ENCODE measurements around the gene COPA.

The COPA gene

DNA sequence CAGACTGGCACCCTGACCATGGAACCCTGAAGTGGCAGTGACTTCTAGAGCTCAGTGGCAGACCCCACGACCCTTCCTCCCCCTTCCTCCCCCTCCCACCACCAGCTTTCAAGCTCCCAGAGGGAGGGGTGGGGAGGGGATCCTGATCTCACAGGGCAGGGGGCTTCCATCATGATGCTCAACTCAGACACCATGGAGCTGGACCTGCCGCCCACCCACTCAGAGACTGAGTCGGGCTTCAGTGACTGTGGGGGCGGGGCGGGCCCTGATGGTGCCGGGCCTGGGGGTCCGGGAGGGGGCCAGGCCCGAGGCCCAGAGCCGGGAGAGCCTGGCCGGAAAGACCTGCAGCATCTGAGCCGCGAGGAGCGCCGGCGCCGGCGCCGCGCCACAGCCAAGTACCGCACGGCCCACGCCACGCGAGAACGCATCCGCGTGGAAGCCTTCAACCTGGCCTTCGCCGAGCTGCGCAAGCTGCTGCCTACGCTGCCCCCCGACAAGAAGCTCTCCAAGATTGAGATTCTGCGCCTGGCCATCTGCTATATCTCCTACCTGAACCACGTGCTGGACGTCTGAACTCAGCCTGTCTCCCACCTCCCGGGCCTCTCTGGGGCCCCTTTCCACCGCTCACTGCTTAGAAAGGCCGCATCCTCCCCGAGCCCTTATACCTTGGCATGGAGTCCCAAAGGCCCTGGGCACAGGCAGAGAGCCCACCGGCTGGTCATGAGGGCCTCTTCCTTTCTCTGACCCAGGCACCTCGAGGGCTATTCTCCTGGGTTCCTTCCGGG lies 27.7 kb upstream of the COPA start:
- no peaks in the 10 kb centered on the region for H3K27me3 ChIP-seq (ENCODE audit: low read depth, low read length)
- H3K9me3 ChIP-seq (ENCODE audit: control insufficient read depth in 1 of 2, low read length in 2 of 2), result no peaks in the 10 kb centered on the region
- peaks cover 0 to 10% of the 10 kb centered on the region in 2 donors for H3K4me1 ChIP-seq (ENCODE audit: control insufficient read depth in 1 of 2, insufficient read depth in 2 of 2, low read length in 2 of 2)
- no peaks in the 10 kb centered on the region for H3K36me3 ChIP-seq (ENCODE audit: control insufficient read depth in 1 of 2, insufficient read depth in 2 of 2, low read length in 2 of 2)
- H3K4me3 ChIP-seq (ENCODE audit: low read depth in 1 of 2, low read length in 2 of 2), result no peak overlapping the region
- H3K27ac ChIP-seq (ENCODE audit: low read length), result no peak overlapping the region

GRCh38 chr1:160369087-160369486 lies 26.0 kb upstream of the COPA start:
- H3K4me1 ChIP-seq (ENCODE audit: control insufficient read depth in 1 of 2, insufficient read depth in 2 of 2, low read length in 2 of 2), result no peaks in the 10 kb centered on the region
- H3K9me3 ChIP-seq (ENCODE audit: control insufficient read depth in 1 of 2, low read length in 2 of 2), result no peaks in the 10 kb centered on the region
- no peak overlapping the region for H3K4me3 ChIP-seq (ENCODE audit: low read depth in 1 of 2, low read length in 2 of 2)
- no peaks in the 10 kb centered on the region for H3K27me3 ChIP-seq (ENCODE audit: low read depth, low read length)
- H3K27ac ChIP-seq (ENCODE audit: low read length), result no peak overlapping the region
- no peaks in the 10 kb centered on the region for H3K36me3 ChIP-seq (ENCODE audit: control insufficient read depth in 1 of 2, insufficient read depth in 2 of 2, low read length in 2 of 2)

DNA sequence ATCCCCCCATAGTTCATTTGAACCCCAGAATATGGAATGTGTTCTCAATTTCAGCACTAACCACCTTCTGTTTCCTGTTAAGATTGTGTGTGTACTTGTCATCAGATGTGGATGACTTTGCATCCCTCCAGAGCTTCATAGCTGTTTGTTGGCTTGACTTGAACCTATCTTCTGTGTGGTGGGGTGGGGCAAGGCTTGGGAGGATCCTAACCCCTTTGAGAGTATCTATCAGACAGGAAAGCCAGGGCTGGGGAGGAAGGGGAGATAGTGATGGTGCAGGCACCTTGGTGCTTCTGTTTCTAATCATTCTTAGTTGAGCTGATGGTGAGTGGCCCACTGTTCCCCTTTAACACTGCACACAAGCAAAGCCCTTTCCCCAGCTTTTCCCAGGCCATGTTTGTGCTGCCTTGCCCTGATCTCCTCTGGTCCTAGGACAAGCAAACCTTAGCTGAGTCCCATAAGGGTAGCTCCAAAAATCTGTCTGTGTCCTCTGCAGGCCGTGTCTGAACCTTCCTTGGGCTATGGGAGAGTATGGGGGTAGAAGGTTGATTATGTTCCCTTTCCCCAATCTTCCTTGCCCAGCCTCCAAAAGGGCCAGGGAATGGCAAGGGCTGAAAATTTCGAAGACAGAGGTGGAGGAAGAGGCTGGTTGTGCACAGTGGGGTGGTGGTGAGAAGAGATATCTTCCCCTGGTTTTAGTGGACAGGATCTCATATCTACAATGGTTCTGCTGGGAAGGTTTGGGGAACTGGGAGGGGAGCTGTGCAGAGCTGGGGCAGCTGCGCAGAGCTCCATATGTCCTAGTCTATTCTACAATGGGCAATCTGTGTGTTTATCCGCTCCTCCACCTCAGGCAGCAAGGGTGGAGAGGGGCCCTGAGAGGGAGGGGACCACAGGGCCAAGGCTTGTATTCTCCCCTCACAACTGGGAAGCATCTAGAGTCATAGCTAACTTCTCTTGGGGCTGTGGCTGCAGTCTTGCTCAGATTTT lies 25.2 kb upstream of the COPA start:
- Histone ChIP-seq H3K27ac (ENCODE audit: low read length) (no peak overlapping the region), H3K27me3 (ENCODE audit: low read depth, low read length) (no peaks in the 10 kb centered on the region), H3K9me3 (ENCODE audit: control insufficient read depth in 1 of 2, low read length in 2 of 2) (no peaks in the 10 kb centered on the region), H3K4me3 (ENCODE audit: low read depth in 1 of 2, low read length in 2 of 2) (no peak overlapping the region), H3K36me3 (ENCODE audit: control insufficient read depth in 1 of 2, insufficient read depth in 2 of 2, low read length in 2 of 2) (no peaks in the 10 kb centered on the region), H3K4me1 (ENCODE audit: control insufficient read depth in 1 of 2, insufficient read depth in 2 of 2, low read length in 2 of 2) (no peaks in the 10 kb centered on the region)

DNA sequence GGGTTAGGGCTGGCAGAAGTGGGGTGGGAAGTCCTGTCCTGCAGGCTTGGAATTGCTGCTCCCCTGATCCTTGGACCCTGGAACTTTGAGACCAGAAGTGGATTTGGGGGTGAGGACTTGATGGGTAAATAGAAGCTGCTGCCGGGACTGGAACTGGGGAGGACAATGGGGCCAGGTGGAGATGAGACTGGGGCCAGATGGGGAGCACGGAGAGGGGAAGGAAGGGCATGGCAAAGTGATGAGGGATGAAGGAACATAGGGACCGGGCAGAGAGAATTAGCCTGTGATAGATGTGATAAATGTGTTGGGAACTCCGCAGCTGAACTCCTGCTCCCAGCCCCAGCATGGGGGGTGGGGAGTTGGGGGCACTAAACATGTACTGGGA lies 24.5 kb upstream of the COPA start:
- Histone ChIP-seq H3K9me3 (ENCODE audit: control insufficient read depth in 1 of 2, low read length in 2 of 2) (no peaks in the 10 kb centered on the region), H3K27me3 (ENCODE audit: low read depth, low read length) (no peaks in the 10 kb centered on the region), H3K4me3 (ENCODE audit: low read depth in 1 of 2, low read length in 2 of 2) (no peak overlapping the region)

GRCh38 chr1:160366731-160367515 lies 23.9 kb upstream of the COPA start, which contains the start of gene NHLH1:
Gene NHLH1 (plus strand): TSS chr1:160367071. CDS start chr1:160370732, 3,661 bp downstream.
- H3K4me1 ChIP-seq (ENCODE audit: control insufficient read depth in 1 of 2, insufficient read depth in 2 of 2, low read length in 2 of 2), result no peaks in the 10 kb centered on the region
- no peaks in the 10 kb centered on the region for H3K27me3 ChIP-seq (ENCODE audit: low read depth, low read length)
- H3K9me3 ChIP-seq (ENCODE audit: control insufficient read depth in 1 of 2, low read length in 2 of 2), result no peaks in the 10 kb centered on the region
- H3K36me3 ChIP-seq (ENCODE audit: control insufficient read depth in 1 of 2, insufficient read depth in 2 of 2, low read length in 2 of 2), result no peaks in the 10 kb centered on the region
- H3K4me3 ChIP-seq (ENCODE audit: low read depth in 1 of 2, low read length in 2 of 2), result no peak within 1 kb of the TSS
- H3K27ac ChIP-seq (ENCODE audit: low read length), result no peak within 1 kb of the TSS

More for the DNA sequence above, 24.5 kb upstream of the COPA start:
- H3K27ac ChIP-seq (ENCODE audit: low read length), result no peak overlapping the region
- H3K36me3 ChIP-seq (ENCODE audit: control insufficient read depth in 1 of 2, insufficient read depth in 2 of 2, low read length in 2 of 2), result no peaks in the 10 kb centered on the region
- H3K4me1 ChIP-seq (ENCODE audit: control insufficient read depth in 1 of 2, insufficient read depth in 2 of 2, low read length in 2 of 2), result no peaks in the 10 kb centered on the region

GRCh38 chr1:160365325-160365724 lies 22.3 kb upstream of the COPA start:
- Histone ChIP-seq H3K27me3 (ENCODE audit: low read depth, low read length) (no peaks in the 10 kb centered on the region), H3K27ac (ENCODE audit: low read length) (no peak overlapping the region), H3K4me1 (ENCODE audit: control insufficient read depth in 1 of 2, insufficient read depth in 2 of 2, low read length in 2 of 2) (no peaks in the 10 kb centered on the region), H3K9me3 (ENCODE audit: control insufficient read depth in 1 of 2, low read length in 2 of 2) (no peaks in the 10 kb centered on the region), H3K4me3 (ENCODE audit: low read depth in 1 of 2, low read length in 2 of 2) (no peak overlapping the region), H3K36me3 (ENCODE audit: control insufficient read depth in 1 of 2, insufficient read depth in 2 of 2, low read length in 2 of 2) (peaks cover 2 to 4% of the 10 kb centered on the region in 2 donors)

- peaks cover 7 to 11% of the 10 kb centered on the region in 2 donors for H3K36me3 ChIP-seq (ENCODE audit: control insufficient read depth in 1 of 2, insufficient read depth in 2 of 2, low read length in 2 of 2)
- no peaks in the 10 kb centered on the region for H3K9me3 ChIP-seq (ENCODE audit: control insufficient read depth in 1 of 2, low read length in 2 of 2)
- H3K4me3 ChIP-seq (ENCODE audit: low read depth in 1 of 2, low read length in 2 of 2), result no peak overlapping the region
- no peaks in the 10 kb centered on the region for H3K4me1 ChIP-seq (ENCODE audit: control insufficient read depth in 1 of 2, insufficient read depth in 2 of 2, low read length in 2 of 2)
- H3K27me3 ChIP-seq (ENCODE audit: low read depth, low read length), result no peaks in the 10 kb centered on the region
- H3K27ac ChIP-seq (ENCODE audit: low read length), result no peak overlapping the region
Measured at GRCh38 chr1:160363951-160364735, 21.1 kb upstream of the COPA start.

DNA sequence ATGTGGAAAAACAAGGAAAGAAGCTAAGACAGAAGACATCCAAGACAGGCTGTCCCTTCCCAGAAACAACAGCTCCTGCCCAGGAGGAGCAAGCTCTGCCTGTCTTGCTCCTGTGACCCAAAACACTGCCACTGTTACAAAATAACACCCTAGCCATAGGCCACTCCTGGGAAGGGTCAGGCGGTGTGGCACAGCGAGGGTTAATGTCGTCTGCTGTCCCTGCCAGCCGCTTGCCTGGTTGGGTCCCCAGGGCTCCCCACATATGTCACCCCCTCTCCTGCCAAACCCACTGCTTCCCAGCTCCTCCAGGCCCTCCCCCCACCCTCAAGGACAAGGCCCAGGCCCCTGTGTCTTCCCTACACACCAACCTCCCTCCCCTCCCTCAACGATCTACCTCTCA lies 20.0 kb upstream of the COPA start:
- H3K4me1 ChIP-seq (ENCODE audit: control insufficient read depth in 1 of 2, insufficient read depth in 2 of 2, low read length in 2 of 2), result no peaks in the 10 kb centered on the region
- no peaks in the 10 kb centered on the region for H3K9me3 ChIP-seq (ENCODE audit: control insufficient read depth in 1 of 2, low read length in 2 of 2)
- no peak overlapping the region for H3K4me3 ChIP-seq (ENCODE audit: low read depth in 1 of 2, low read length in 2 of 2)
- peaks cover 13% of the 10 kb centered on the region in 2 donors for H3K36me3 ChIP-seq (ENCODE audit: control insufficient read depth in 1 of 2, insufficient read depth in 2 of 2, low read length in 2 of 2)
- no peak overlapping the region for H3K27ac ChIP-seq (ENCODE audit: low read length)
- no peaks in the 10 kb centered on the region for H3K27me3 ChIP-seq (ENCODE audit: low read depth, low read length)

GRCh38 chr1:160362168-160362957 lies 19.3 kb upstream of the COPA start:
- Histone ChIP-seq H3K27me3 (ENCODE audit: low read depth, low read length) (no peaks in the 10 kb centered on the region), H3K9me3 (ENCODE audit: control insufficient read depth in 1 of 2, low read length in 2 of 2) (no peaks in the 10 kb centered on the region), H3K4me1 (ENCODE audit: control insufficient read depth in 1 of 2, insufficient read depth in 2 of 2, low read length in 2 of 2) (no peaks in the 10 kb centered on the region), H3K27ac (ENCODE audit: low read length) (no peak overlapping the region), H3K4me3 (ENCODE audit: low read depth in 1 of 2, low read length in 2 of 2) (no peak overlapping the region), H3K36me3 (ENCODE audit: control insufficient read depth in 1 of 2, insufficient read depth in 2 of 2, low read length in 2 of 2) (peaks cover 17 to 20% of the 10 kb centered on the region in 2 donors)

- Histone ChIP-seq H3K4me1 (ENCODE audit: control insufficient read depth in 1 of 2, insufficient read depth in 2 of 2, low read length in 2 of 2) (no peaks in the 10 kb centered on the region), H3K27ac (ENCODE audit: low read length) (no peak overlapping the region), H3K36me3 (ENCODE audit: control insufficient read depth in 1 of 2, insufficient read depth in 2 of 2, low read length in 2 of 2) (peaks cover 23 to 25% of the 10 kb centered on the region in 2 donors), H3K9me3 (ENCODE audit: control insufficient read depth in 1 of 2, low read length in 2 of 2) (no peaks in the 10 kb centered on the region), H3K27me3 (ENCODE audit: low read depth, low read length) (no peaks in the 10 kb centered on the region), H3K4me3 (ENCODE audit: low read depth in 1 of 2, low read length in 2 of 2) (no peak overlapping the region)
Measured at GRCh38 chr1:160361814-160362167, 18.7 kb upstream of the COPA start.

Data from muscle layer of duodenum (tissue), 2 donors.